ENCODE measurements around the gene MED17. TPM values are rescaled to one million over a fixed set of nuclear protein-coding genes. Genes with fewer than 3 reads are reported as not detected.
A peak's percentile ranks its signal among the peaks of the same experiment; 100 is the strongest.
"Not testable (repeated sequence)": the region's sequence is repeated elsewhere in the genome, so short reads cannot be mapped to it uniquely, and the experiment has no call there.

Gene MED17
- total RNA-seq, 4 donors from 2014 or later, result 18.1 to 40.6 (median 21.5) TPM

DNA sequence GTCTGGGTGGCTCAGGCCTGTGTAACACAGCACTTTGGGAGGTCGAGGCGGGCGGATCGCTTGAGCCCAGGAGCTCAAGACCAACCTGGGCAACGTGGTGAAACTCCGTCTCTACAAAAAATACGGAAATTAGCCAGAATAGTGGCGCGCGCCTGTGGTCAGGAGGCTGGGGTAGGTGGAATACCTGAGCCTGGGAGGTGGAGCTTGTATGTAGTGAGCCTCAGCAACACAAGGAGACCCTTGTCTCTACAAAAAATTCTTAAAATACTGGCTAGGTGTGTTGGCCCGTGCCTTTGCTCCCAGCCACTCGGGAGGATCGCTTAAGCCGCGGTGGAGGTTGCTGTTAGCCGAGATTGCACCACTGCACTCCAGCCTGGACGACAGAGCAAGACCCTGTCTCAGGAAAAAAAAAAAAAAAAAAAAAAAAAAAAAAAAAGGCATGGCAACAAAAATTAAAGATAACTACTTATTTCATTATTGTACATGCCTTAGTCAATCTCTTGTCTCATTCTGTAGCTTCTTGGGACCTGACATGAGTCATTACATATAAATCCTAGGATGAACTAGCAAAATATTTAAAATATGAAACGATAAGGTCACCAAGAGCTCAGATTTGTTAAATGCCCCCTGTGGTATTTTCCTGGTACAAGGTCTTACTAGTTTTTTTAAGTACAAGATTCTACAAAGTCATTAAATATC lies 43.9 kb upstream of the MED17 start:
- TF ChIP-seq, protein P1, sequence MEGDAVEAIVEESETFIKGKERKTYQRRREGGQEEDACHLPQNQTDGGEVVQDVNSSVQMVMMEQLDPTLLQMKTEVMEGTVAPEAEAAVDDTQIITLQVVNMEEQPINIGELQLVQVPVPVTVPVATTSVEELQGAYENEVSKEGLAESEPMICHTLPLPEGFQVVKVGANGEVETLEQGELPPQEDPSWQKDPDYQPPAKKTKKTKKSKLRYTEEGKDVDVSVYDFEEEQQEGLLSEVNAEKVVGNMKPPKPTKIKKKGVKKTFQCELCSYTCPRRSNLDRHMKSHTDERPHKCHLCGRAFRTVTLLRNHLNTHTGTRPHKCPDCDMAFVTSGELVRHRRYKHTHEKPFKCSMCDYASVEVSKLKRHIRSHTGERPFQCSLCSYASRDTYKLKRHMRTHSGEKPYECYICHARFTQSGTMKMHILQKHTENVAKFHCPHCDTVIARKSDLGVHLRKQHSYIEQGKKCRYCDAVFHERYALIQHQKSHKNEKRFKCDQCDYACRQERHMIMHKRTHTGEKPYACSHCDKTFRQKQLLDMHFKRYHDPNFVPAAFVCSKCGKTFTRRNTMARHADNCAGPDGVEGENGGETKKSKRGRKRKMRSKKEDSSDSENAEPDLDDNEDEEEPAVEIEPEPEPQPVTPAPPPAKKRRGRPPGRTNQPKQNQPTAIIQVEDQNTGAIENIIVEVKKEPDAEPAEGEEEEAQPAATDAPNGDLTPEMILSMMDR (IDR thresholded peaks at IDR 0.05), result no peak
- DNase-seq (ENCODE audit: low spot score) (no peak), ATAC-seq (ENCODE audit: low FRiP score) (no peak)

DNA sequence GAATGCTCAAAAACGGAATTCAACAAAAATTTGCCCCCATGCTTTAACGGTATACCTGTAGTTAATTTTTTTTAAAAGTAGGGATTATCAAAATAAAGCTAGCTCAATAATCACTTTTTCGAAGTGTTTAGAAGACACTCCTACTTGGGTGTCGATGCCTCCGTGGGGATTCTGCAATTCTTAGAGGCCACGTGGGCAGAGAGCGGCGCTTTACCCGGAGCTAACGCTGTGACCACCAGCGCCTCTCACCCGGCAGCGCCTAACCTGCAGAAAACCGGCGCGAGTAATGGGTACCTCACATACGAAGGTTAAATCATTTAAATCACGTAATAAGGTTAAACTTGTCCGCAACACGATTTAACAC lies 43.4 kb upstream of the MED17 start:
- TF ChIP-seq, protein P1 (IDR thresholded peaks at IDR 0.05), result no peak
- ATAC-seq (ENCODE audit: low FRiP score) (no peak), DNase-seq (ENCODE audit: low spot score) (no peak)

DNA sequence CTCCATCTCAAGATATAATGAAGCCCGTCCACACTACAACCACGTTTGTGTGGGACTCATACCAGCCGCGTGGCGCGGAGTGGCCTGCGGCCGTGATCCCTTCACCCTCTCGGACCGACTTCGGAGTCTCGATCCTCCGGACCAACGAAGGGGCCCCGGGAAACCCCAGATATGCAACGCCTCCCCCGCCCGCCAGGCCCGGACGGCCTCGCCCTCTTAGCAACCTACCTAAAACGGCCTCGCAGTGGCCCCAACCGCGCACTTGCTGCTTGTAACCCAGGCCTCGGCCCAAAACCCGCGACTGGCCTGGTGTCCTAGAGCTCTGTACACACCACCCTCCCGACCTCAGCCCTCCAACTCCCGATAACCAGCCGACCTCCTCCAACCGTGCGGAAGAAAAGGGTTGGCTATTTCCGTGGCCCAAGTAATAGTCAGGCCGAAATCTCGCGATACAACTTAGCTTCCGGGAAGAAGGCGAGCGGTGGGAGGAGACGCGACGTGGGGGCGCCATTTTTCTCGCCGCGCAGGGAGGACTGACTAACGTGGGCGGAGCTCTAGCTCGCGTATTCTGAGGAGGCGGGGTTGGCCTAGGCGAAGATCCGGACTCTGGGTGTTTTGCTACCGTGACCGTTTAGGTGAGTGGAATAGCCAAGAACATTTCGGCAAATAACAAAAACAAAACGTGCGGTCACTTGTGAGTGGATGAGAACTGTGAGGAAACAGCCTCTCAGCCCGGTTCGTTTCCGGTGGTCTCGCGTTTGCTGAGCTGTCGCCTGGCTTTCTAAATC lies 42.8 kb upstream of the MED17 start, which contains the start of the genes C11orf54 and TAF1D:
Gene C11orf54, plus strand, starts transcription at position 579 of the 788 bp plus-strand sequence. CDS start 5,722 bp downstream, outside the sequence.
Gene TAF1D, minus strand, starts transcription at position 402 of the 788 bp plus-strand sequence. CDS start 2,191 bp downstream, outside the sequence.
- TF ChIP-seq, protein P1 (IDR thresholded peaks at IDR 0.05), result no peak
- peak; percentile 96 for ATAC-seq (ENCODE audit: low FRiP score)

DNA sequence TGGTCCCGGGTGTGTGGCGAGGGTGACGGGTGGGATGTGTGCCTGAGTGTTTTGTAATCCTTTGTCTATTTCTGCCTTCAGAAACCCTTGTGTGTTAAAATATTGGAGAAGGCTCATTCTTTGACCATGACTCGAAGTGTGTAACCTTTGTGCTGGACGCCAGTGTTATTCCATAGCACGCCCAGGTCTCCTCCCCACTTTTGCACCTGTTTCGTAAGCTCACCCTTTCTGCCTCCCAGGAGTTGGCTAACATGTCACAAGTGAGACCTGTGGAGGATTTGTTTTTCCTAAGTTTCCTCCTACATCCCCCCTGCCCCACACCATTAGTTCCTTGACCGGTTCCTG lies 42.2 kb upstream of the MED17 start:
- TF ChIP-seq, protein P1 (IDR thresholded peaks at IDR 0.05), result no peak
- ATAC-seq (ENCODE audit: low FRiP score) (peak; percentile 67), DNase-seq (ENCODE audit: low spot score) (no peak)

More for the DNA sequence above, 42.8 kb upstream of the MED17 start, which contains the start of the genes C11orf54 and TAF1D:
- peak; percentile 93 for DNase-seq (ENCODE audit: low spot score)

DNA sequence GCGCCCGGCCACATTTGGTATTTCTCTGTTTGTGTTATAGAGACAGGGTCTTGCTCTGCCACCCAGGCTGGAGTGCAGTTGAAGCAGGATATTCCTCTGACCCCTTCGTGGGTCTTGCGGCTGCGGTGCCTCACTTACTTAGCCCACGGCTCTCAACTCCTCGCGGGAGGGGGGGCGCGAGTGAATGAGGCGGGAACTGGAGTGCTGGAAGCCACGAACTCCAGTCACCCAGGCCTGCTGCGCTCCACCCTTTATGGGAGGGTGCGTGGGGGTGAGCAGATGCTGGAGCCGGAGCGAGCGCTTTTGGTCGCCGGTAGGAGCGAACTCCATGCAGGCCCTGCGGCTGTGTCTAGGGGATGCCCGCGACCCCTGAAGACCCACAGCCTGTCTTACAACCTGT lies 40.8 kb upstream of the MED17 start:
- DNase-seq (ENCODE audit: low spot score) (no peak), ATAC-seq (ENCODE audit: low FRiP score) (no peak)
- TF ChIP-seq, protein P1 (IDR thresholded peaks at IDR 0.05), result no peak

DNA sequence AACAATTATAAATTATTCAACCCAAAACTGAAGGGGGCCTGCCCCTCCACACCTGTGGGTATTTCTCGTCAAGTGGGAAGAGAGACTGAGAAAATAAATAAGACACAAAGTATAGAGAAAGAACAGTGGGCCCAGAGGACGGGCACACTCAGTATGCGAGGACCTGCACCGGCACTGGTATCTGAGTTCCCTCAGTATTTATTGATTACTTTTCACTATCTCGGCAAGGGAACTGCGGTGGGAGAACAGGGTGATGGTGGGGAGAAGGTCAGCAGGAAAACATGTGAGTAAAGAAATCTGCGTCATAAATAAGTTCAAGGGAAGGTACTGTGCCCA lies 39.4 kb upstream of the MED17 start:
- TF ChIP-seq, protein P1 (IDR thresholded peaks at IDR 0.05), result no peak
- ATAC-seq (ENCODE audit: low FRiP score), result no peak
- DNase-seq (ENCODE audit: low spot score), result no peak

DNA sequence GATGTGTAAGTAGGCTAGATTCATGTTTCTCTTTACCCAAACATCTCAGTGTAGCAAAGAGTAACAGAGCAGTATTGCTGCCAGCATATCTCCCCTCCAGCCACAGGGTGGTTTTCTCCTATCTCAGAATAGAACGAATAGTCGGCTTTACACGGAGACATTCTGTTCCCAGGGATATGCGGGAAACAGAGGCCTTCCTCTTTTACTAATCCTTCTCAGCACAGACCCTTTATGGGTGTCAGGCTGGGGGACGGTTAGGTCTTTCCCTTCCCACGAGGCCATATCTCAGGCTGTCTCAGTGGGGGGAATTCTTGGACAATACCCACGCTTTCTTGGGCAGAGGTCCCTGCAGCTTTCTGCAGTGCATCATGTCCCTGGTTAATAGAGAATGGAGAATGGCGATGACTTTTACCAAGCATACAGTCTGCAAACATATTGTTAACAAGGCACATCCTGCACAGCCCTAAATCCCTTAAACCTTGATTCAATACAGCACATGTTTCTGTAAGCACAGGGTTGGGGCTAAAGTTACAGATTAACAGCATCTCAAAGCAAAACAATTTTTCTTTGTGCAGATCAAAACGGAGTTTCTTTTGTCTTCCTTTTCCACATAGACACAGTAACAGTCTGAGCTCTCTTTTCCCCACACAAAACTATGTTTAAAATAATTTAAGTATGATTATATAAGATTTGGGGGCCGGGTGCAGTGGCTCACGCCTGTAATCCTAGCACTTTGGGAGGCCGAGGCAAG lies 38.9 kb upstream of the MED17 start:
- not testable (repeated sequence) for DNase-seq (ENCODE audit: low spot score); ATAC-seq (ENCODE audit: low FRiP score)

All from omental fat pad (tissue), 4 donors.